Osteoblast (primary cell): ENCODE measurements around the gene GTF3C5. TPM values are rescaled to one million over a fixed set of nuclear protein-coding genes. Genes with fewer than 3 reads are reported as not detected.
A peak's percentile ranks its signal among the peaks of the same experiment; 100 is the strongest.
"Not testable (repeated sequence)": the region's sequence is repeated elsewhere in the genome, so short reads cannot be mapped to it uniquely, and the experiment has no call there.

Source experiments
- DNase-seq: peaks from one replicate; pipeline ENCODE4 v3.0.0; 2011; ENCODE audit warnings: low spot score, mixed read lengths; ENCODE audit not compliant: insufficient read length; ENCODE audit errors: missing footprints
- H2AFZ ChIP-seq: 2 replicates; pipeline ENCODE4 v1.6.0; 2011; ENCODE audit warnings: mild to moderate bottlenecking, low read length
- H3K27ac ChIP-seq: 2 replicates; pipeline ENCODE4 v1.5.1; 2011; ENCODE audit warnings: mild to moderate bottlenecking, low read depth, low read length, moderate library complexity
- H3K27me3 ChIP-seq: 2 replicates; pipeline ENCODE4 v1.6.0; 2012; ENCODE audit warnings: mild to moderate bottlenecking, control low read depth, inconsistent platforms, low read length, moderate library complexity; ENCODE audit not compliant: insufficient read depth
- H3K36me3 ChIP-seq: 2 replicates; pipeline ENCODE4 v1.5.1; 2011; ENCODE audit warnings: mild to moderate bottlenecking, low read length, control low read depth, moderate library complexity; ENCODE audit not compliant: insufficient read depth
- H3K4me1 ChIP-seq: 2 replicates; pipeline ENCODE4 v1.5.1; 2011; ENCODE audit warnings: mild to moderate bottlenecking, low read length, control low read depth, moderate library complexity; ENCODE audit not compliant: insufficient read depth
- H3K4me2 ChIP-seq: 2 replicates; pipeline ENCODE4 v1.6.0; 2011; ENCODE audit warnings: mild to moderate bottlenecking, low read length; ENCODE audit not compliant: insufficient read depth
- H3K4me3 ChIP-seq: fragments of 200-600 bp; sonication (generic); 3 replicates; pipeline ENCODE4 v1.5.1; 2012; ENCODE audit warnings: mild to moderate bottlenecking, low read length, inconsistent platforms; ENCODE audit not compliant: insufficient read depth
- H3K79me2 ChIP-seq: 2 replicates; pipeline ENCODE4 v1.6.0; 2012; ENCODE audit warnings: mild to moderate bottlenecking, low read length, control low read depth, inconsistent platforms; ENCODE audit not compliant: insufficient read depth
- H3K9me3 ChIP-seq: 2 replicates; pipeline ENCODE4 v1.5.1; 2011; ENCODE audit warnings: low read depth, low read length, control low read depth
- H4K20me1 ChIP-seq: 2 replicates; pipeline ENCODE4 v1.6.0; 2012; ENCODE audit warnings: mild to moderate bottlenecking, low read length, control low read depth; ENCODE audit not compliant: insufficient read depth
- total RNA-seq: library from RNA; depleted of rRNA; stranded (reverse); fragments of >200 nt; gene quantifications from 2 replicates; pipeline ENCODE4 v1.2.3, GENCODE V29; 2012
- TF ChIP-seq, protein P1 (sequence below): IDR thresholded peaks from 2 replicates; pipeline ENCODE4 v1.5.1; 2011; ENCODE audit warnings: mild to moderate bottlenecking, low read depth, low read length, moderate library complexity; ENCODE audit errors: extremely low read depth

GTF3C5 gene
- total RNA-seq, 1 donor, result 31.8 TPM

DNA sequence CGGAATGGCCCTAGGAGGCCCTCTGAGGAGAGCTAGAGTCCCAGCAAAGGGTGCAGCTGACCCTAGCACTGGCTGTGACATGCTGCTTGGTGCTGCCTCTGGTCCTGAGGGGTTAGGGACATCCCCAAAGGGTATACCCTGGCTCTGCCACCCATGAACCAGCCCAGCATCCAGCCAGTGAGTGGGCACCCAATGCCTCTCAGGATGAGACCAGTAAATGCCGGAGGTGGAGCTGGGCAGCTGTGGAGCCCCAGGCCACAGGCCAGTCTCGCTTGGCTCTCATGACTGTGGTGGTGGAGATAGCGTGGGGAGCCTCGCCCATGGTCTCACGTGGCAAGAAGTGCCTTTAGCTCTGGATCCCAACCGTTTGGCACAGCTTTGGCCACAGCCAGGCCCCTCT, 27.3 kb downstream of the GTF3C5 start:
- TF ChIP-seq, protein P1, sequence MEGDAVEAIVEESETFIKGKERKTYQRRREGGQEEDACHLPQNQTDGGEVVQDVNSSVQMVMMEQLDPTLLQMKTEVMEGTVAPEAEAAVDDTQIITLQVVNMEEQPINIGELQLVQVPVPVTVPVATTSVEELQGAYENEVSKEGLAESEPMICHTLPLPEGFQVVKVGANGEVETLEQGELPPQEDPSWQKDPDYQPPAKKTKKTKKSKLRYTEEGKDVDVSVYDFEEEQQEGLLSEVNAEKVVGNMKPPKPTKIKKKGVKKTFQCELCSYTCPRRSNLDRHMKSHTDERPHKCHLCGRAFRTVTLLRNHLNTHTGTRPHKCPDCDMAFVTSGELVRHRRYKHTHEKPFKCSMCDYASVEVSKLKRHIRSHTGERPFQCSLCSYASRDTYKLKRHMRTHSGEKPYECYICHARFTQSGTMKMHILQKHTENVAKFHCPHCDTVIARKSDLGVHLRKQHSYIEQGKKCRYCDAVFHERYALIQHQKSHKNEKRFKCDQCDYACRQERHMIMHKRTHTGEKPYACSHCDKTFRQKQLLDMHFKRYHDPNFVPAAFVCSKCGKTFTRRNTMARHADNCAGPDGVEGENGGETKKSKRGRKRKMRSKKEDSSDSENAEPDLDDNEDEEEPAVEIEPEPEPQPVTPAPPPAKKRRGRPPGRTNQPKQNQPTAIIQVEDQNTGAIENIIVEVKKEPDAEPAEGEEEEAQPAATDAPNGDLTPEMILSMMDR, result no peak
- no peaks in the 10 kb centered on the region for H4K20me1 ChIP-seq
- no peak overlapping the region for H3K27ac ChIP-seq
- no peaks in the 10 kb centered on the region for H3K27me3 ChIP-seq
- peaks cover 8% of the 10 kb centered on the region for H3K4me1 ChIP-seq
- H3K79me2 ChIP-seq, result no peaks in the 10 kb centered on the region
- H3K4me2 ChIP-seq, result no peak overlapping the region
- H3K9me3 ChIP-seq, result no peaks in the 10 kb centered on the region
- peaks cover 34% of the 10 kb centered on the region for H3K36me3 ChIP-seq
- no peak overlapping the region for H2AFZ ChIP-seq
- no peak overlapping the region for H3K4me3 ChIP-seq
- peak; percentile 72 for DNase-seq

DNA sequence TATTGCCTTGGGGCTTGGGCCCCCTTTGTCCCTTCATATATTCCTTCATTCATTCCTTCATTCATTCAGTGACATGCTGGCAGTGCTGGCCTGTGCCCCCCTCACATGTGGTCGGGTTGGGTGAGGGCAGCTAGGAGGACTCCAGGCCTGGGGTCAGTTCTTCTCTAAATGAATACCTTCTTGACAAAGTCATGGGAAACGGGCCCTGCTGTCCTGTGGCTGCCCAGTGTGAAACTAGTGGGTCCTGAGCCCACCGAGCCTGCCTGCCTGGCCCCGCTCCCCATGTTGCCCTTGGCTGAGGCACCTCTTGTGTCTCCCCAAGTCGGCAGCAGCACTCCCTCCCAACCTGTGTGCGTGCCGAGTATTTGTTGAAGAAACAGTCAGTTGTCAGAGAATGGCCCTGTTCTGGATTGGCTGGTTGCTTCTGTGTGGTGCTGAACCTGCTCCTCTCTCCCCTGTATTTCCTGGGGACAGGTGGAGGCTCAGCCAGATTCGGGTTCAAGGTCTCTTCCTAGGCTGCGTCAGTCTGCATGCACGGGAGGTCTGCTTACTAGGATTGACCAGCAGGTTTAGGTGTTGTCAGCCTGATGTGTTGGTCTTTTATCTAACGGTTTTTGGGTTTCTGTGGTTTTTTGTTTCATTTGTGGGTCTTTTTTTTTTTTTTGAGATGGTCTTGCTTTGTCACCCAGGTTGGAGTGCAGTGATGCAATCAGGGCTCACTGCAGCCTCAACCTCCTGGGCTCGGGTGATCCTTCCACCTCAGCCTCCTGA, 27.9 kb downstream of the GTF3C5 start:
- Histone ChIP-seq H2AFZ (no peak overlapping the region), H3K4me1 (peaks cover 8% of the 10 kb centered on the region), H3K79me2 (no peaks in the 10 kb centered on the region), H3K36me3 (peaks cover 30% of the 10 kb centered on the region), H4K20me1 (no peaks in the 10 kb centered on the region), H3K27ac (no peak overlapping the region), H3K9me3 (no peaks in the 10 kb centered on the region), H3K4me3 (no peak overlapping the region), H3K27me3 (no peaks in the 10 kb centered on the region), H3K4me2 (no peak overlapping the region)
- TF ChIP-seq, protein P1, result no peak
- peak; percentile 59 for DNase-seq

DNA sequence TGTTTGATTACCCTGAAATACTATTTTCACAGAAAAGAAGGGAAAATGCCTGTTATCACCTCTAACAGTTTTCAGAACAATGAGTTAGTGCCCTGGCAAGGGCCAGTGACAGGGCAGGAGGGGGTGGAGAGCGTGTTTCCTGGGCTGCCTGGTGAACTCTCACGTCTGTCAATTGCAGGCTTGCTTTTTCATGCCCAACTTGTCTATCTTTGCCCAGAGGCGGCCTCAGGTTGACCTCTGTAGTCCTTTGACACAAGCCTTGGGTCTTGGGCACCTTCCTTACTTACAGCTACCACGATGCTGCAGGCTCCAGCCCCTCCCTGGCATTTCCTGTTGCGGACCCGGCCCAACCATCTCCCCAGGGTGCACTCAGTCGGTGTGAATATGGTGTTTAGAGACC, 28.8 kb downstream of the GTF3C5 start:
- H3K36me3 ChIP-seq, result peaks cover 25% of the 10 kb centered on the region
- no peaks in the 10 kb centered on the region for H3K79me2 ChIP-seq
- no peak overlapping the region for H3K27ac ChIP-seq
- peaks cover 8% of the 10 kb centered on the region for H3K4me1 ChIP-seq
- TF ChIP-seq, protein P1, result no peak
- no peak overlapping the region for H3K4me2 ChIP-seq
- no peaks in the 10 kb centered on the region for H4K20me1 ChIP-seq
- DNase-seq, result peak; percentile 74
- no peaks in the 10 kb centered on the region for H3K9me3 ChIP-seq
- H2AFZ ChIP-seq, result no peak overlapping the region
- no peaks in the 10 kb centered on the region for H3K27me3 ChIP-seq
- H3K4me3 ChIP-seq, result no peak overlapping the region

DNA sequence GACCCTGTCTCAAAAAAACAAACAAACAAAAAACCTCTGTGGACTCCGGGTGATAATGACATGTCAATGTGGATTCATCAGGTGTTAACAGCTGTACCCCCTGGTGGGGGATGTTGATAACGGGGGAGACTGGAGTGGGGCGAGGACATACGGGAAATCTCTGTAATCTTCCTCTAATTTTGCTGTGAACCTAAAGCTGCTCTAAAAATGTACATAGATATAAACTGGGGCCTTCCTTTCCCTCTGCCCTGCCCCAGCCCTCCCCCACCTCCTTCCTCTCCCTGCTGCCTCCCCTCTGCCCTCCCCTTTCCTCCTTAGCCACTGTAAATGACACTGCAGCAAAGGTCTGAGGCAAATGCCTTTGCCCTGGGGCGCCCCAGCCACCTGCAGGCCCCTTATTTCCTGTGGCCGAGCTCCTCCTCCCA, 29.6 kb downstream of the GTF3C5 start:
- DNase-seq, result peak; percentile 26
- Histone ChIP-seq H3K9me3 (no peaks in the 10 kb centered on the region), H4K20me1 (no peaks in the 10 kb centered on the region), H2AFZ (no peak overlapping the region), H3K4me2 (no peak overlapping the region), H3K36me3 (peaks cover 17% of the 10 kb centered on the region), H3K27me3 (no peaks in the 10 kb centered on the region), H3K4me3 (no peak overlapping the region), H3K79me2 (no peaks in the 10 kb centered on the region), H3K27ac (no peak overlapping the region), H3K4me1 (peaks cover under 1% of the 10 kb centered on the region)
- TF ChIP-seq, protein P1, result no peak

DNA sequence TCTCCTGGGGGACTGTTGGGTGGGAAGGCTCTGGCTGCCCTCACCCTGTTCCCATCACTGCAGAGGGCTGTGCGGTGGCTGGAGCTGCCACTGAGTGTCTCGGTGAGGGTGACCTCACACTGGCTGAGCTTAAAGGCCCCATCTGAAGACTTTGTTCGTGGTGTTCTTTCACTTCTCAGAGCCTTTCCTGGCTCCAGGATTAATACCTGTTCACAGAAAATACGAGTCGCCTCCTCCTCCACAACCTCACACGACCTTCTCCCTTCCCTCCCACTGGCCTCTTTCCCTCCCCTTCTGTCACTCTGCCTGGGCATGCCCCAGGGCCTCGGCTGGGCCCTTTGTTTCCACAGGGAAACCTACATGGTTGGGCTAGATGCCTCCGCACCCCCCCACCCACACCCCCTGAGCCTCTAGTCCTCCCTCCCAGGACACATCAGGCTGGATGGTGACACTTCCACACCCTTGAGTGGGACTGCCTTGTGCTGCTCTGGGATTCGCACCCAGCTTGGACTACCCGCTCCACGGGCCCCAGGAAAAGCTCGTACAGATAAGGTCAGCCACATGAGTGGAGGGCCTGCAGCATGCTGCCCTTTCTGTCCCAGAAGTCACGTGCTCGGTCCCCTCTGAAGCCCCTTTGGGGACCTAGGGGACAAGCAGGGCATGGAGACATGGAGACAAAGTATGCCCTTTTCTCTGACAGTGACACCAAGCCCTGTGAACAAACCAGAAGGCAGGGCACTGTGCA, 30.4 kb downstream of the GTF3C5 start:
- H3K36me3 ChIP-seq, result peaks cover 12% of the 10 kb centered on the region

DNA sequence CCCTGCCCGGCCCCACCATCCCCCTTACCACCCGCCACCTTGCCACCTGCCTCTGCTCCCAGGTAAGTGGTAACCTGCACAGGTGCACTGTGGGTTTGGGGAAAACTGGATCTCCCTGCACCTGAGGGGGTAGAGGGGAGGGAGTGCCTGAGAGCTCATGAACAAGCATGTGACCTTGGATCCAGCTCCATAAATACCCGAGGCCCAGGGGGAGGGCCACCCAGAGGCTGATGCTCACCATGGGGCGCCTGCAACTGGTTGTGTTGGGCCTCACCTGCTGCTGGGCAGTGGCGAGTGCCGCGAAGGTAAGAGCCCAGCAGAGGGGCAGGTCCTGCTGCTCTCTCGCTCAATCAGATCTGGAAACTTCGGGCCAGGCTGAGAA, 31.0 kb downstream of the GTF3C5 start, which contains the start of gene CEL:
Gene CEL (plus strand): TSS at position 218 of the 382 bp plus-strand sequence. CDS start 22 bp downstream, at position 240.
- not testable (repeated sequence) for DNase-seq, H4K20me1 ChIP-seq, H3K79me2 ChIP-seq, H2AFZ ChIP-seq, H3K36me3 ChIP-seq, H3K4me1 ChIP-seq, H3K4me3 ChIP-seq, H3K27me3 ChIP-seq, H3K9me3 ChIP-seq, H3K27ac ChIP-seq, H3K4me2 ChIP-seq

More for the DNA sequence above, 30.4 kb downstream of the GTF3C5 start:
- not testable (repeated sequence) for H3K4me2 ChIP-seq, H3K9me3 ChIP-seq, H4K20me1 ChIP-seq, H3K4me3 ChIP-seq, H2AFZ ChIP-seq, H3K79me2 ChIP-seq, H3K27ac ChIP-seq, H3K4me1 ChIP-seq, H3K27me3 ChIP-seq
- peak; percentile 63 for DNase-seq
